ENCODE results near the gene LPP. TPM values are rescaled to one million over a fixed set of nuclear protein-coding genes. Genes with fewer than 3 reads are reported as not detected.

Gene LPP
- total and polyA plus RNA-seq, 2 of the 13 experiments (the other 11 are each of a cell fraction or from before 2014, with no cell fraction given), result 19.2 to 29.9 TPM

DNA sequence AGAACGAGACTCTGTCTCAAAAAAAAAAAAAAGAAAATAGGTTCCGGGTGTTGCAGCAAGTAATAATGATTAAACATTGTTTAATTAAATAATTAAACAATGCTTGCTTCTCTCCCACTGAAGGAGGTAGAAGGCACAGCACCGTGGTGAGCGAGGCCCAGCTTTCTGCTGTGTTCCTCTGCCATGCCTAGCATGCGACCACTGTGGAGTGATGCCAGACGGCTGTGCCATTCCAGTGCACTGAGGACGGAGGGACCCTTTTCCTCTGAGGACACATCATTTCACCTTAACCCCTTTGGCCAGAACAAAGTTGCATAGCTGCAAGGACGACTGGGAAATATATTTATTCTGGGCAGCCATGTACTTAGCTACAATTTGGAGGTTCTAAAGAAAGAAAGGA, 695.0 kb downstream of the LPP start:
- ChIA-PET POLR2A (no interaction called here), CTCF (ENCODE audit: low intra/inter-chr PET ratio, low total read pairs) (no interaction called here)
- intact Hi-C loops (cut with micrococcal nuclease; ENCODE audit: unreplicated experiment), result no loop called here
- H3K27ac ChIP-seq (ENCODE audit: extremely low read length, insufficient read depth, low read length), result no peak overlapping the region
- no peak overlapping the region for H3K4me3 ChIP-seq (replicated peaks in 1 of 3; ENCODE audit: insufficient read depth in 1 of 3, low read depth in 2 of 3, low read length in 3 of 3)
- in situ Hi-C loops (cut with HindIII; ENCODE audit: extremely low pct_ligation_motif_present, low pct_unique_long_range_greater_than_20kb), result no loop called here
- H3K4me1 ChIP-seq (ENCODE audit: insufficient read depth, low read length), result peaks cover 8% of the 10 kb centered on the region
- H3K79me2 ChIP-seq (ENCODE audit: insufficient read depth, low read length), result no peaks in the 10 kb centered on the region
- DNase-seq (ENCODE audit: low spot score), result no peak
- no peaks in the 10 kb centered on the region for H4K20me1 ChIP-seq (ENCODE audit: insufficient read depth, low read length)
- BruUV-seq (replicated peaks), result no TSS peak
- H3K9me3 ChIP-seq (ENCODE audit: low read length), result no peaks in the 10 kb centered on the region
- H3K27me3 ChIP-seq (ENCODE audit: control insufficient read depth in 1 of 2, insufficient read depth in 2 of 2, low read length in 2 of 2), result no peaks in the 10 kb centered on the region
- ATAC-seq, result no peak
- H3K9ac ChIP-seq (ENCODE audit: insufficient read depth, low read depth, low read length), result no peak overlapping the region
- no peak for FAIRE-seq
- H2AFZ ChIP-seq (ENCODE audit: low read length), result no peak overlapping the region
- H3K4me2 ChIP-seq (ENCODE audit: low read depth, low read length), result no peak overlapping the region
- 78% methylated on average over 8 of the region's 8 CpGs for WGBS (ENCODE audit: low lambda C conversion rate)
- peaks cover 0 to 2% of the 10 kb centered on the region in 2 experiments; a peak in 1 of 5 replicates for H3K36me3 ChIP-seq (replicated peaks in 1 of 2; ENCODE audit: control insufficient read depth in 1 of 2, insufficient read depth in 2 of 2, low read length in 2 of 2)
- TF ChIP-seq KLF13 (CRISPR knock-in tag; IDR thresholded peaks at IDR 0.05) (no peak), CAMTA2 (CRISPR knock-in tag; IDR thresholded peaks at IDR 0.05; ENCODE audit: borderline replicate concordance) (no peak), KMT2A (CRISPR knock-in tag; IDR thresholded peaks at IDR 0.05) (no peak), MAFG (CRISPR knock-in tag; IDR thresholded peaks at IDR 0.05) (no peak), YEATS4 (CRISPR knock-in tag; IDR thresholded peaks at IDR 0.05; ENCODE audit: borderline replicate concordance) (no peak), HOXA3 (CRISPR knock-in tag; IDR thresholded peaks at IDR 0.05) (no peak), THAP11 (CRISPR knock-in tag; IDR thresholded peaks at IDR 0.05) (no peak), KDM5A (IDR thresholded peaks at IDR 0.05; ENCODE audit: borderline replicate concordance, low read length) (no peak), ZNF333 (CRISPR knock-in tag; IDR thresholded peaks at IDR 0.05; ENCODE audit: borderline replicate concordance) (no peak), NR3C1 (CRISPR knock-in tag; IDR thresholded peaks at IDR 0.05) (no peak)
- TF ChIP-seq, protein P1, sequence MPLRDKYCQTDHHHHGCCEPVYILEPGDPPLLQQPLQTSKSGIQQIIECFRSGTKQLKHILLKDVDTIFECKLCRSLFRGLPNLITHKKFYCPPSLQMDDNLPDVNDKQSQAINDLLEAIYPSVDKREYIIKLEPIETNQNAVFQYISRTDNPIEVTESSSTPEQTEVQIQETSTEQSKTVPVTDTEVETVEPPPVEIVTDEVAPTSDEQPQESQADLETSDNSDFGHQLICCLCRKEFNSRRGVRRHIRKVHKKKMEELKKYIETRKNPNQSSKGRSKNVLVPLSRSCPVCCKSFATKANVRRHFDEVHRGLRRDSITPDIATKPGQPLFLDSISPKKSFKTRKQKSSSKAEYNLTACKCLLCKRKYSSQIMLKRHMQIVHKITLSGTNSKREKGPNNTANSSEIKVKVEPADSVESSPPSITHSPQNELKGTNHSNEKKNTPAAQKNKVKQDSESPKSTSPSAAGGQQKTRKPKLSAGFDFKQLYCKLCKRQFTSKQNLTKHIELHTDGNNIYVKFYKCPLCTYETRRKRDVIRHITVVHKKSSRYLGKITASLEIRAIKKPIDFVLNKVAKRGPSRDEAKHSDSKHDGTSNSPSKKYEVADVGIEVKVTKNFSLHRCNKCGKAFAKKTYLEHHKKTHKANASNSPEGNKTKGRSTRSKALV (CRISPR knock-in tag; IDR thresholded peaks at IDR 0.05), result no peak
- TF ChIP-seq, protein P2, sequence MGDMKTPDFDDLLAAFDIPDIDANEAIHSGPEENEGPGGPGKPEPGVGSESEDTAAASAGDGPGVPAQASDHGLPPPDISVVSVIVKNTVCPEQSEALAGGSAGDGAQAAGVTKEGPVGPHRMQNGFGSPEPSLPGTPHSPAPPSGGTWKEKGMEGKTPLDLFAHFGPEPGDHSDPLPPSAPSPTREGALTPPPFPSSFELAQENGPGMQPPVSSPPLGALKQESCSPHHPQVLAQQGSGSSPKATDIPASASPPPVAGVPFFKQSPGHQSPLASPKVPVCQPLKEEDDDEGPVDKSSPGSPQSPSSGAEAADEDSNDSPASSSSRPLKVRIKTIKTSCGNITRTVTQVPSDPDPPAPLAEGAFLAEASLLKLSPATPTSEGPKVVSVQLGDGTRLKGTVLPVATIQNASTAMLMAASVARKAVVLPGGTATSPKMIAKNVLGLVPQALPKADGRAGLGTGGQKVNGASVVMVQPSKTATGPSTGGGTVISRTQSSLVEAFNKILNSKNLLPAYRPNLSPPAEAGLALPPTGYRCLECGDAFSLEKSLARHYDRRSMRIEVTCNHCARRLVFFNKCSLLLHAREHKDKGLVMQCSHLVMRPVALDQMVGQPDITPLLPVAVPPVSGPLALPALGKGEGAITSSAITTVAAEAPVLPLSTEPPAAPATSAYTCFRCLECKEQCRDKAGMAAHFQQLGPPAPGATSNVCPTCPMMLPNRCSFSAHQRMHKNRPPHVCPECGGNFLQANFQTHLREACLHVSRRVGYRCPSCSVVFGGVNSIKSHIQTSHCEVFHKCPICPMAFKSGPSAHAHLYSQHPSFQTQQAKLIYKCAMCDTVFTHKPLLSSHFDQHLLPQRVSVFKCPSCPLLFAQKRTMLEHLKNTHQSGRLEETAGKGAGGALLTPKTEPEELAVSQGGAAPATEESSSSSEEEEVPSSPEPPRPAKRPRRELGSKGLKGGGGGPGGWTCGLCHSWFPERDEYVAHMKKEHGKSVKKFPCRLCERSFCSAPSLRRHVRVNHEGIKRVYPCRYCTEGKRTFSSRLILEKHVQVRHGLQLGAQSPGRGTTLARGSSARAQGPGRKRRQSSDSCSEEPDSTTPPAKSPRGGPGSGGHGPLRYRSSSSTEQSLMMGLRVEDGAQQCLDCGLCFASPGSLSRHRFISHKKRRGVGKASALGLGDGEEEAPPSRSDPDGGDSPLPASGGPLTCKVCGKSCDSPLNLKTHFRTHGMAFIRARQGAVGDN (CRISPR knock-in tag; IDR thresholded peaks at IDR 0.05), result no peak
- TF ChIP-seq, protein P3, sequence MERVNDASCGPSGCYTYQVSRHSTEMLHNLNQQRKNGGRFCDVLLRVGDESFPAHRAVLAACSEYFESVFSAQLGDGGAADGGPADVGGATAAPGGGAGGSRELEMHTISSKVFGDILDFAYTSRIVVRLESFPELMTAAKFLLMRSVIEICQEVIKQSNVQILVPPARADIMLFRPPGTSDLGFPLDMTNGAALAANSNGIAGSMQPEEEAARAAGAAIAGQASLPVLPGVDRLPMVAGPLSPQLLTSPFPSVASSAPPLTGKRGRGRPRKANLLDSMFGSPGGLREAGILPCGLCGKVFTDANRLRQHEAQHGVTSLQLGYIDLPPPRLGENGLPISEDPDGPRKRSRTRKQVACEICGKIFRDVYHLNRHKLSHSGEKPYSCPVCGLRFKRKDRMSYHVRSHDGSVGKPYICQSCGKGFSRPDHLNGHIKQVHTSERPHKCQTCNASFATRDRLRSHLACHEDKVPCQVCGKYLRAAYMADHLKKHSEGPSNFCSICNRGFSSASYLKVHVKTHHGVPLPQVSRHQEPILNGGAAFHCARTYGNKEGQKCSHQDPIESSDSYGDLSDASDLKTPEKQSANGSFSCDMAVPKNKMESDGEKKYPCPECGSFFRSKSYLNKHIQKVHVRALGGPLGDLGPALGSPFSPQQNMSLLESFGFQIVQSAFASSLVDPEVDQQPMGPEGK (CRISPR knock-in tag; IDR thresholded peaks at IDR 0.05), result no peak
